Neural progenitor cell (in vitro differentiated cells): ENCODE results near the gene MATCAP1.
A peak's percentile ranks its signal among the peaks of the same experiment; 100 is the strongest.

Source experiments
- CTCF ChIP-seq: fragments of 200-600 bp; sonication (generic); IDR thresholded peaks from 2 replicates; pipeline ENCODE4 v1.5.1; 2017; ENCODE audit warnings: antibody characterized with exemption, mild to moderate bottlenecking
- EZH2 ChIP-seq: fragments of 200-600 bp; sonication (generic); IDR thresholded peaks from 2 replicates; pipeline ENCODE4 v1.6.1; 2017; ENCODE audit warnings: antibody characterized with exemption, mild to moderate bottlenecking, moderate library complexity
- EZH2phosphoT487 ChIP-seq: fragments of 200-600 bp; sonication (generic); IDR thresholded peaks from 2 replicates; pipeline ENCODE4 v1.6.1; 2017; ENCODE audit warnings: antibody characterized with exemption

DNA sequence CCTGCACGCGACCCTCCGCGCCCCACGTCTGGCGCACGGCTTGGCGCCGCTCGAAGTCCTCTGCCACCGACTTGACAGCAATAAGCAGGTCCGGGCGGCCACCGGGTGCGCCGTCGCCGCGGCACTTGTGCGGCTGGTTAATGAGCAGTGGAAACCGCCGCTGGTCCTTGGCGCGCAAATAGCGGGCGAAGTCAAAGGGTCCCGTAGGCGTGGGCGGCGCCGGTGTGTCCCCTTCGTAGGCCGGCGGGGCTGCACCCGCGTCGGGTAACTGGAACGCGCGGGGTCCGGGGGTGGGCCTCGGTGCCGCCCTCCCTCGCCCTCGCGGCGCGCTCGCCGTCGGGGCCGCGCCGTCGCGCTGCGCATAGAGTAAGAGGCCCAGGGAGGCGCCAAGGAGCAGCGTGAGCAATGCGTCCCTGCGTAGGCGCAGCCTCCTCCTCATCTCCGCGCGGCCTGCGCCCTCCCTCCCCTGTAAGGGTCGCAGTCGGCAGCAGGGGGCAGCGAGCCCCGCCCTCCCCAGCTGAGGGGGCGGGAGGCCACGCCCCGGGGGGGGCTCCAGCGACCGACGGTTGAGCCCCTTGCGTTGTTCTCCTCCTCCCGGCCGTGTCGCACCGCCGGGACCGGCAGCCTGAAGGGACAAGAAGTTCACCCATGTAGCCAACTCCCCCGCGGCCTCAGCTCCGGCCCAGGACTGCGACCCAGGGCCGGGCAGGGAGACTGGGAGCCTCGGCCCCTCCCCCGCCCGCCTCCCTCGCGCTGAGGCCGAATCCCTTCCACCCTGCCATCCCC lies 33.5 kb downstream of the MATCAP1 start:
- TF ChIP-seq CTCF (peak; percentile 53), EZH2phosphoT487 (peak; percentile 50), EZH2 (peak; percentile 69)
